Testis (tissue), 3 donors: ENCODE data around the gene TBC1D7. TPM values are rescaled to one million over a fixed set of nuclear protein-coding genes. Genes with fewer than 3 reads are reported as not detected.

Source experiments
- DNase-seq: peaks from one replicate; pipeline ENCODE4 v3.0.0-alpha.2; 2019
- H3K27ac ChIP-seq, 2 donors: fragments of 200-600 bp; sonication (generic); one replicate each; pipeline ENCODE4 v1.5.1; 2019
- H3K27me3 ChIP-seq: fragments of 200-600 bp; sonication (generic); one replicate; pipeline ENCODE4 v1.5.1; 2019
- H3K36me3 ChIP-seq: fragments of 200-600 bp; sonication (generic); one replicate; pipeline ENCODE4 v1.5.1; 2017; ENCODE audit warnings: low read depth; ENCODE audit errors: missing control alignments
- H3K4me1 ChIP-seq: fragments of 200-600 bp; sonication (generic); one replicate; pipeline ENCODE4 v1.5.1; 2019
- H3K4me3 ChIP-seq, 2 donors: fragments of 200-600 bp; sonication (generic); one replicate each; pipeline ENCODE4 v1.5.1; 2017 to 2019
- H3K9me3 ChIP-seq: fragments of 200-600 bp; sonication (generic); one replicate; pipeline ENCODE4 v1.5.1; 2017
- CTCF ChIP-seq, 3 experiments: fragments of 450-650 bp in 2 of 3; fragments of 200-600 bp in 1 of 3; sonication (generic) in 1 of 3; IDR thresholded peaks; one replicate each; pipeline ENCODE4 v1.5.1; 2016 to 2019; ENCODE audit warnings: antibody characterized with exemption in 3 of 3, mild to moderate bottlenecking in 2 of 3, moderate library complexity in 1 of 3
- POLR2A ChIP-seq: fragments of 450-650 bp; IDR thresholded peaks from one replicate; pipeline ENCODE4 v1.6.1; 2017; ENCODE audit warnings: antibody characterized with exemption, mild to moderate bottlenecking, moderate library complexity
- WGBS, 2 donors: methylation state at CpG; one replicate each; pipeline ENCODE4 v1.1.5; 2018; 5-methylcytosine and 5-hydroxymethylcytosine counted together
- intact Hi-C: fragments of 100-400 bp; cut with DNase I; formaldehyde crosslinking; loops from one replicate; pipeline ENCODE4 v1.15.1; 2023; ENCODE audit warnings: low total_unique reads
- polyA plus RNA-seq: library from polyadenylated mRNA; stranded (reverse); fragments of 350-450 nt; fragmentation: Illumina TruSeq; extraction: RNeasy Lipid Tissue Mini Kit (QIAGEN cat#74804); gene quantifications from one replicate; pipeline ENCODE4 v1.2.3, GENCODE V29; 2014; ENCODE audit warnings: low read depth, low replicate concordance; ENCODE audit not compliant: insufficient read depth
- total RNA-seq, 2 donors: library from RNA; depleted of rRNA; stranded (reverse); fragments of >200 nt; gene quantifications; one replicate each; pipeline ENCODE4 v1.2.3, GENCODE V29; 2016

The TBC1D7 gene
- total and polyA plus RNA-seq, 3 donors from 2014 or later: 24.2 to 48.0 (median 28.0) TPM

GRCh38 chr6:13285705-13286104 lies 42.6 kb downstream of the TBC1D7 start:
- Histone ChIP-seq H3K36me3 (no peaks in the 10 kb centered on the region), H3K9me3 (no peaks in the 10 kb centered on the region), H3K27ac (no peak overlapping the region), H3K4me1 (no peaks in the 10 kb centered on the region), H3K27me3 (no peaks in the 10 kb centered on the region), H3K4me3 (no peak overlapping the region)
- no peak for TF ChIP-seq CTCF (IDR thresholded peaks at IDR 0.05)
- TF ChIP-seq POLR2A: no peak
- intact Hi-C loops: no loop called here
- DNase-seq: no peak
- WGBS, 2 donors: 91 to 93% methylated on average over 2 of the region's 2 CpGs

DNA sequence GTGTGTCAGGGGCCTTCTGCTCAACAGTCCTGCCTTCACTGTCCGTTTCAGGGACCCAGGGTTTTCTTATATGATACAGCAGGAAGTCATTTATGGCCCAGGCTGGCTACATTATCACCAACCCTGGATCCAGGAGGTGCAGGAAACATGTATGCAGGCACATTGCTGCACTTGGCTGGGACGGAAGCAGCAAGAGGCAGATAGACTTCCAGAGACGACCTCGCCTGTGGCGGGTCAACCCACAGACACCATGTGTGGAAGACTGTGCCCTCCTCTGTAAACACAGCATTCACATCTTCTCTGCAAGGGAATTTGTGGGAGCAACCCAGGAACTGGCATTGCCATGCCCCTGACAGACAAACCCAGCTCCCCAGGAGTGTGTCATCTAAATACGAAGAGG lies 43.7 kb downstream of the TBC1D7 start:
- no peak for TF ChIP-seq CTCF (IDR thresholded peaks at IDR 0.05)
- TF ChIP-seq POLR2A: no peak

GRCh38 chr6:13283331-13283730 lies 45.0 kb downstream of the TBC1D7 start:
- no peak overlapping the region for H3K27ac ChIP-seq

More for the DNA sequence above, 43.7 kb downstream of the TBC1D7 start:
- Histone ChIP-seq H3K9me3 (no peaks in the 10 kb centered on the region), H3K4me3 (no peak overlapping the region), H3K27me3 (no peaks in the 10 kb centered on the region), H3K36me3 (no peaks in the 10 kb centered on the region), H3K4me1 (no peaks in the 10 kb centered on the region), H3K27ac (no peak overlapping the region)
- no peak for DNase-seq
- intact Hi-C loops: no loop called here
- WGBS, 2 donors: 85 to 93% methylated on average over 4 to 6 of the region's 6 CpGs

GRCh38 chr6:13282393-13283069 lies 45.8 kb downstream of the TBC1D7 start:
- intact Hi-C loops: no loop called here
- WGBS, 2 donors: 68 to 80% methylated on average over 8 of the region's 8 CpGs
- H3K9me3 ChIP-seq: no peaks in the 10 kb centered on the region
- no peak overlapping the region for H3K27ac ChIP-seq
- no peak overlapping the region for H3K4me3 ChIP-seq
- H3K4me1 ChIP-seq: no peaks in the 10 kb centered on the region
- no peaks in the 10 kb centered on the region for H3K36me3 ChIP-seq
- no peak for DNase-seq
- TF ChIP-seq CTCF (IDR thresholded peaks at IDR 0.05): no peak
- no peak for TF ChIP-seq POLR2A
- H3K27me3 ChIP-seq: no peaks in the 10 kb centered on the region

More at GRCh38 chr6:13283331-13283730, 45.0 kb downstream of the TBC1D7 start:
- intact Hi-C loops: no loop called here
- Histone ChIP-seq H3K9me3 (no peaks in the 10 kb centered on the region), H3K4me3 (no peak overlapping the region), H3K36me3 (no peaks in the 10 kb centered on the region), H3K4me1 (no peaks in the 10 kb centered on the region), H3K27me3 (no peaks in the 10 kb centered on the region)
- 93 to 94% methylated on average over 11 to 14 of the region's 14 CpGs for WGBS, 2 donors
- DNase-seq: no peak
- TF ChIP-seq POLR2A (no peak), CTCF (IDR thresholded peaks at IDR 0.05) (no peak)

- no peaks in the 10 kb centered on the region for H3K27me3 ChIP-seq
- H3K9me3 ChIP-seq: no peaks in the 10 kb centered on the region
- no peaks in the 10 kb centered on the region for H3K4me1 ChIP-seq
- H3K4me3 ChIP-seq: no peak overlapping the region
- H3K27ac ChIP-seq: no peak overlapping the region
- no peak for DNase-seq
- no peak for TF ChIP-seq CTCF (IDR thresholded peaks at IDR 0.05)
- WGBS, 2 donors: 88 to 91% methylated on average over 9 of the region's 9 CpGs
- intact Hi-C loops: no loop called here
- H3K36me3 ChIP-seq: no peaks in the 10 kb centered on the region
Observed at GRCh38 chr6:13281686-13282085, 46.7 kb downstream of the TBC1D7 start.
